ENCODE data around the gene SNX9.
A peak's percentile ranks its signal among the peaks of the same experiment; 100 is the strongest.
"Not testable (repeated sequence)": the region's sequence is repeated elsewhere in the genome, so short reads cannot be mapped to it uniquely, and the experiment has no call there.

Gene SNX9

DNA sequence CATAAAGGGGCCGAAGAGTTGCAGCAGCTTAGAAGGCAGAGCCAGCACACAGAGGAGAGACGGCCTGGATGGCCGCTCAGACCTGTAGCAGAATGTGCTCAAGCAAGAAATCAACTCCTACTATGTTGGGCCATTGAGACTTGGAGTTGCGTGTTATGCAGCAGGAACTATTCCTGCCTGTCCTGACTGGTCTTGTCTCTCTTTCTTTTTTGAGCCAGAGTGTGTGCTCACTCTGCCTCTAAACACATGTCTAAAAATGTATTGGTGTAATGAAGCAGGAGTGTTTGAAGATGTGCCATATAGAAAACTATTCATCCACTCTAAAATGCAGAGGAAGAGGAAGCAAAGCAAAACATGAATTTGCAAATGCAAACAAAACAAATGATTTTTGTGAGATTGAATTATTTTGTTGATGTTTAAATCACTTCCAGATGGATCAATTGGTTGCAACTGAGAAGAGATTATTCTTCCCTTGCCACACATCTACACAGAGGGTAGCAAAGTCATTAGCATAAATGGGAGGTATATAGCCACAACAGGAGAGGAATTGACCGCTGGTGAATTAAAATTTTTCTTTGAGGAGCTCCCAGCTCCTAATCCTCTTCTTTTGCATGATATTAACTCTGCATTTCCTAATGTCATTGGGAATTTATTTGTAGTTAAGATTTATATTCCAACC lies 138.2 kb downstream of the SNX9 start:
- DNase-seq: no peak

DNA sequence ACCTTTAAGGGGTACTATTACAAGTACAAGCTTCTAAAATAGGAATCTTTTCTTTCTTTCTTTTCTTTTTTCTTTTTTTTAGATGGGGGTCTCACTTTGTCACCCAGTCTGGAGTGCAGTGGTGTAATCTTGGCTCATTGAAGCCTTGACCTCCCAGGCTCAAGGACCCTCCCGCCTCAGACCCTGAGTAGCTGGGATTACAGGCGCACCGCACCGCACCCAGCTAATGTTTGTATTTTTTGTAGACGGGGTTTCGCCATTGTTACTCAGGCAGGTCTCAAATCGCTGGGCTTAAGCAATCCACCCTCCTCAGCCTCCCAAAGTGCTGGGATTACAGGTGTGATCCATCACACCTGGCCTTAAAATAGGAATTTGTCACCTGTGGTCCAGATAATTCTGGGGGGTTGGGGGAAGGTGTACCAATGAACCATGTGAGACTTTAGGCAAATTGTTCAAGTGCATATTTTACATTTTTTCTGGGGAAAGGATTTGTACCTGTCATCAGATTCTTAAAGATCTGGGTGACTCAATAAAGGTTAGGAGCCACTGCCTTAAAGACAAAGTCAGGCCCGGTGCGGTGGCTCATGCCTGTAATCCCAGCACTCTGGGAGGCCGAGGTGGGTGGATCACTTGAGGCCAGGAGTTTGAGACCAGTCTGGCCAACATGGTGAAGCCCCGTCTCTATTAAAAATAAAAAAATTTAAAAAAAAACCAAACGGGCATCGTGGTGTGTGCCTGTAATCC lies 139.0 kb downstream of the SNX9 start:
- DNase-seq: no peak

- DNase-seq: no peak
These were observed 139.7 kb downstream of the SNX9 start for GRCh38 chr6:157962601-157963302.

DNA sequence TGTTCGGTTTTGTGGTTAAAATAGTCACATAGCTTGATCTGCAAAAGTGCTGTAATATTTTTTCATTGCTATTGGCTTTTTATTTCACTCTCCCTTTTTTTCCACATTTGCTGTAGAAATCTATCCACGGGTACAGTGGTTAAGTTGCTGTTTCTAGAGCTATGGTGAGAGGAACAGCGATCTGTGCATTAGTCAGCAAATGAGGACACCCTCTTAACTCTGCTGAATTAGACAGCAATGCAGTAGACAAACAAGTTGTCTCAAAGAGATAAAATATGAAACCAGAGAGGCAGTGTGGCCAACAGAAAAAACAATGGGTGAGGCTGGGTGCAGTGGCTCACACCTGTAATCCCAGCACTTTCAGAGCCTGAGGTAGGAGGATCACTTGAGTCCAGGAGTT lies 141.1 kb downstream of the SNX9 start:
- DNase-seq: peak; percentile 12

DNA sequence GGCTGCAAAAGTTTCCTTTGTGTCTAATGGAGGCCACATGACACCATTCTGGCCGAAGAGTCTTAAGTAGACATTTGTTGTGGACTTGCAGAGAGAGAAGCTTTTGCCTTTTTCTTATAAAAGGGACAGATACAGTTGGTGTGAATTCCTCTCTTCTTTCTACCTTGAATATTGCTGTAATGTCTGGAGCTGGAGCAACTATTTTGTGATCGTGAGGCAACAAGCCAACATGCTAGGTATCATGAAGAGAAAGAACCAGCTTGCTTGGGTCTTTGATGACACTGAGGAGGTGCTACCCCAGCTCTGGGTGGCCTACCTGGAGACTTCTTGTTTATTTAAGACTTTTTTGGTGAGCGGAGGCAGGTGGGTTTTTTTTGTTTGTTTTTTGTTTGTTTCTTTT lies 142.3 kb downstream of the SNX9 start:
- no peak for DNase-seq

DNA sequence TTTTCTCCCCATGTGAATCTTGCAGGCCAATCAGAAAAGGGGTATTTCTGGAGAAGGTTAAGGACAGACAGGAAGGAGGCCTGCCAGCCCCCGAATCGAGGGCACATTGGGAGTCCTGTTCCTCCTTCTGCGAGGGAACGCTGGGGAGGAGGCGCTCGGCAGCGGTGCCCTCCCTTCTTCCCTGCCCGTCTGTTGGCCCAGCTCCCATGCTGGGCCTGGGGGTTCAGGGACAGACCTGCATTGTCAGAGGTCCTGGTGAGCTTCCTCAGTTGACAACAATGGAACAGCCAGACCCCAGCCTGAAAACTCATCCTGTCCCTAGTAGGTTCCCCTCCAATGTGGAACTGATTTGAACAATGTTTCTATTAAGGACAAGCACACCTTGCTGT lies 143.5 kb downstream of the SNX9 start:
- no peak for DNase-seq

DNA sequence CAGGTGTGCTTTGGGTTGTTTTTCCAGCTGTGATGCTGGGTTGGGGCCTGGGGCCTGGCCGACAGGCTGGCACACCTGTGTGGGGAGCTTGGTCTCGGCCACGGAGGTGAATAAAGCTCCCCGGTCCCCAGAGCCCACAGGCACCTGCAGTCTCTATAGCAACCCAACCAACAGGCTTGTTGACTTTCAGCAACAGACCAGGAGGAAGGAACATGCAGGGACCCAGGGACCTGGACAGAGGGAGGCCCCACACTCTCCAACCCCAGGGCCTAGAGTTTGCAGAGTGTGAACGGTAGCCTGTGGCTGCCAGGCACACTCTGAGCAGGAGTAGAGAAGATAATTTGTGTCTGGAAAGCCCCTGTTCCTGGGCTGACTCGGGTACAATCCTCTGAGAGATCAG lies 144.0 kb downstream of the SNX9 start:
- peak; percentile 92 for DNase-seq

GRCh38 chr6:157967486-157967885 lies 144.4 kb downstream of the SNX9 start:
- DNase-seq: no peak

DNA sequence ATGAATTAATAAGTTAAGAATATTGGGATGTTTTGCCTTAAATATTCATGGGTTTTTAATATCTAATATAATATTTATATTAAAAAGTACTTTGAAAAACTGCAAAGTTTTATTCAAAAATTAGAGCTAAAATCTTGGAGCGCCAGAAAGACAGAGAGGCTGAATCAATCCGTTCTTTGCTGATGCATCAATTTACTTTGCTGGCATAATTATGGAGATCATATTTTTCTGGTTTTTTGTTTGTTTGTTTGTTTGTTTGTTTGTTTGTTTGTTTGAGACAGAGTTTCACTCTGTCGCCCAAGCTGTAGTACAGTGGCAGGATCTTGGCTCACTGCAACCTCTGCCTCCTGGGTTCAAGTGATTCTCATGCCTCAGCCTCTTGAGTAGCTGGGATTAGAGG lies 149.1 kb downstream of the SNX9 start:
- not testable (repeated sequence) for DNase-seq

- DNase-seq: no peak
These were observed 151.4 kb downstream of the SNX9 start for GRCh38 chr6:157974341-157974894.

- DNase-seq: no peak
These were observed 151.9 kb downstream of the SNX9 start for GRCh38 chr6:157974967-157975366.

DNA sequence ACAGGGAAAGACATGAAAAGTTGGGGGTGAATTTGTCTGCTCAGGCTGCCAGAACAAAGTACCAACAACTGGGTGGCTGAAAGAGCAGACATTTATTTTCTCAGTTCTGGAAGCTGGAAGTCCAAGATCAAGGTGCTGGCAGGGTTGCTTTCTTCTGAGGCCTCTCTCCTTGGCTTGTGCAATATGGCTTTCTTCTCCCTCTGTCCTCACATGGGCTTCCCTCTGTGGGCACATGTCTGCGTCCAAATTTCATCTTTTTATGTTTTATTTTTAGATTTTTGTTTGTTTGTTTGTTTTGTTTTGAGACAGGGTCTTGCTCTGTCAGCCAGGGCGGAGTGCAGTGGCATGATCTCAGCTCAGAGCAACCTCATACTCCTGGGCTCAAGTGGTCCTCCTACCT lies 152.4 kb downstream of the SNX9 start:
- DNase-seq: no peak

GRCh38 chr6:157976345-157977175 lies 153.5 kb downstream of the SNX9 start:
- no peak for DNase-seq

- DNase-seq: no peak
These were observed 154.2 kb downstream of the SNX9 start for GRCh38 chr6:157977176-157977804.

GRCh38 chr6:157978021-157978783 lies 155.2 kb downstream of the SNX9 start:
- DNase-seq: no peak

GRCh38 chr6:157980288-157981131 lies 157.5 kb downstream of the SNX9 start:
- DNase-seq: no peak

DNA sequence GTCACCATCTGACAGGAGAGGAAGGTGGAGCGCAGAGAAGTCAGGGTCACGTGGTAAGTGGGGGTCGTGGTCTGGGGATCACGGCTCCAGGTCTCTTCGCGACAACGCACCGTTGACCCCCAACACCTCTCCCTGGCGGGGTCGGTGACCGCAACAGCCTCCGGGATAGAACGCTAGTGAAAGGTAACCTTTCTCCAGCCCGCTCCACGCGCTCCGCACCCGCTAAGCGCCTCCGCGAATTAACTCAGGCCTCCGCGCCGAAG lies 158.0 kb downstream of the SNX9 start:
- DNase-seq: no peak

DNA sequence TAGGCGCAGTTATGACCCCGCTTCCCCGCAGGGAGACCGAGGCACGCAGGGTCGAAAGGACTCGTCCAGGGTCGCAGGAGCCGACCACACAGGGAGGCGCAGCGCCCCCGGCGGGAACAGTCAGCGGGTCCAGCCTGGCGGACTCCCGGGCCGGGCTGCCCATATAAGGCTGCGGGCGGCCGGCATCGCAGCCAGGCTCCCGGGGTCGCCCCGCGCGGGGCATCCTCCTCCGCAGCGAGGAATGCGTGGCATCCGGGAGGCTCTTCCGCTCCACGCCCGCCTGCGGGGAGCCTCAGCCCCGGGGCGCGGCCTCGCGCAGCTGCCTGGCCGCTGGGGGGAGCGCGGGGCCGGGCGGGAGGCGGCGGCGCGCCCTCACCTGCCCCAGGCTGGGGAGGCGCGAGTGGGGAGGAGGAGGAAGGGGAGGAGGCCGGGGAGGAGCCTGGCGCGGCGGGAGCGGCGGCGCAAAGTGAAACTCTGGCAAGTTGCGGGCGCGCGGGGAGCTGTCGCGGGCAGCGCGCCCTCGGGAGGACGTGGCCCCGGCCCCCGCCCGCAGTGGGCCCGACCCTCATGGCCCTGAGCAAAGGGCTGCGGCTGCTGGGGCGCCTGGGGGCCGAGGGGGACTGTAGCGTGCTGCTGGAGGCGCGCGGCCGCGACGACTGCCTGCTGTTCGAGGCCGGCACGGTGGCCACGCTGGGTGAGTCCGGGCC lies 158.5 kb downstream of the SNX9 start, which contains the start of gene SYNJ2:
SYNJ2 (plus strand) TSS at position 469 of the 707 bp plus-strand sequence; CDS start at position 568, 99 bp downstream.
- DNase-seq: peak; percentile 39

DNA sequence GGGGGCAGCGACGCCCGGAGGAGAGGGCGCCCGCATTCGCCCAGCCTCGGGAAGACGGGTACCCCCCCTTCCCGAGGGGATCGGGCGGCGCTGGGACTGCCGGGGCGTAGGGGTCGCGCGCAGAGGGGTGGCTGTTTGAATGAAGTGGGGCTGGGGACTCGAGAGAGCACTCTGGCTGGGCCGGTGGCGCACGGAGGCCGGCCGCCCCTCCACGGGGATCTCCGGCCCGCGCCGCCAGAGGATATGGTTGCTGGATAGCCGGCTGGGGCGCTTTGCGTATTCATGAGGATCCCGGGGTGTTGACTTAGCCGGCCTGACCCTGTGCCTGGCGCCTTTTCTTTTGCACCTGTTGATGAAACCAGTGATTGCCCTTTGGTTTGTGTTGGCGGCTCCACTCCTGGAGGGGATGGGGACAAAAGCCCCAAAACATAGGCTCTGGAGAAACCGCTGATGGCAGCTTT lies 159.1 kb downstream of the SNX9 start:
- no peak for DNase-seq

Data from DMS153 (cell line).